ENCODE measurements around the gene SPG11. TPM values are rescaled to one million over a fixed set of nuclear protein-coding genes. Genes with fewer than 3 reads are reported as not detected.

Gene SPG11
- total and polyA plus RNA-seq, 2 experiments from 2014 or later: 23.3 to 42.2 TPM

GRCh38 chr15:44596511-44597010, 66.9 kb downstream of the SPG11 start (continued):
- TF ChIP-seq CTCF (conservative IDR thresholded peaks at IDR 0.05; ENCODE audit: low read depth in 2 of 2) (no peak), STAT1 (IDR thresholded peaks at IDR 0.05; ENCODE audit: unreplicated experiment) (no peak), CREB1 (CRISPR knock-in tag; IDR thresholded peaks at IDR 0.05; ENCODE audit: low read depth) (no peak), EZH2phosphoT487 (IDR thresholded peaks at IDR 0.05; ENCODE audit: unreplicated experiment) (no peak), NANOG (IDR thresholded peaks at IDR 0.05; ENCODE audit: borderline replicate concordance) (no peak), ETS1 (IDR thresholded peaks at IDR 0.05) (no peak), ZNF331 (CRISPR knock-in tag; IDR thresholded peaks at IDR 0.05; ENCODE audit: low read depth) (no peak), JUNB (IDR thresholded peaks at IDR 0.05; ENCODE audit: unreplicated experiment) (no peak)

GRCh38 chr15:44595656-44596510, 67.6 kb downstream of the SPG11 start:
- H3F3A ChIP-seq (replicated peaks; ENCODE audit: low read depth): no peaks in the 10 kb centered on the region
- no peak overlapping the region for H3K4me3 Mint-ChIP-seq
- H3K9me3 Mint-ChIP-seq: no peaks in the 10 kb centered on the region
- H3K4me2 ChIP-seq: no peak overlapping the region
- 0 out of 2 replicates have a peak, but pooled peaks cover 7% of the 10 kb centered on the region for H4K20me1 ChIP-seq (replicated peaks; ENCODE audit: insufficient read depth)
- H3K27ac Mint-ChIP-seq: no peak overlapping the region
- no peaks in the 10 kb centered on the region for H3K9me2 ChIP-seq (ENCODE audit: insufficient read depth)
- H3K4me3 ChIP-seq: no peak overlapping the region
- ATAC-seq: no peak
- no peaks in the 10 kb centered on the region for H3K4me1 Mint-ChIP-seq
- H3K79me2 ChIP-seq (replicated peaks; ENCODE audit: insufficient read depth): no peaks in the 10 kb centered on the region
- peaks cover 26% of the 10 kb centered on the region for H3K36me3 Mint-ChIP-seq (ENCODE audit: low read depth)
- H3K27me3 ChIP-seq (ENCODE audit: insufficient read depth): no peaks in the 10 kb centered on the region
- no peak overlapping the region for H2AFZ ChIP-seq
- H3K4me1 ChIP-seq (ENCODE audit: insufficient read depth): no peaks in the 10 kb centered on the region
- H3K36me3 ChIP-seq (ENCODE audit: insufficient read depth): peaks cover 18% of the 10 kb centered on the region
- H3K27me3 Mint-ChIP-seq (ENCODE audit: insufficient read depth, low read depth, poor library complexity): no peaks in the 10 kb centered on the region
- no peak for DNase-seq (ENCODE audit: low spot score)
- H3K27ac ChIP-seq (ENCODE audit: low read depth): no peak overlapping the region
- no peak for TF ChIP-seq ZNF114 (CRISPR knock-in tag; IDR thresholded peaks at IDR 0.05)
- TF ChIP-seq, protein P1, sequence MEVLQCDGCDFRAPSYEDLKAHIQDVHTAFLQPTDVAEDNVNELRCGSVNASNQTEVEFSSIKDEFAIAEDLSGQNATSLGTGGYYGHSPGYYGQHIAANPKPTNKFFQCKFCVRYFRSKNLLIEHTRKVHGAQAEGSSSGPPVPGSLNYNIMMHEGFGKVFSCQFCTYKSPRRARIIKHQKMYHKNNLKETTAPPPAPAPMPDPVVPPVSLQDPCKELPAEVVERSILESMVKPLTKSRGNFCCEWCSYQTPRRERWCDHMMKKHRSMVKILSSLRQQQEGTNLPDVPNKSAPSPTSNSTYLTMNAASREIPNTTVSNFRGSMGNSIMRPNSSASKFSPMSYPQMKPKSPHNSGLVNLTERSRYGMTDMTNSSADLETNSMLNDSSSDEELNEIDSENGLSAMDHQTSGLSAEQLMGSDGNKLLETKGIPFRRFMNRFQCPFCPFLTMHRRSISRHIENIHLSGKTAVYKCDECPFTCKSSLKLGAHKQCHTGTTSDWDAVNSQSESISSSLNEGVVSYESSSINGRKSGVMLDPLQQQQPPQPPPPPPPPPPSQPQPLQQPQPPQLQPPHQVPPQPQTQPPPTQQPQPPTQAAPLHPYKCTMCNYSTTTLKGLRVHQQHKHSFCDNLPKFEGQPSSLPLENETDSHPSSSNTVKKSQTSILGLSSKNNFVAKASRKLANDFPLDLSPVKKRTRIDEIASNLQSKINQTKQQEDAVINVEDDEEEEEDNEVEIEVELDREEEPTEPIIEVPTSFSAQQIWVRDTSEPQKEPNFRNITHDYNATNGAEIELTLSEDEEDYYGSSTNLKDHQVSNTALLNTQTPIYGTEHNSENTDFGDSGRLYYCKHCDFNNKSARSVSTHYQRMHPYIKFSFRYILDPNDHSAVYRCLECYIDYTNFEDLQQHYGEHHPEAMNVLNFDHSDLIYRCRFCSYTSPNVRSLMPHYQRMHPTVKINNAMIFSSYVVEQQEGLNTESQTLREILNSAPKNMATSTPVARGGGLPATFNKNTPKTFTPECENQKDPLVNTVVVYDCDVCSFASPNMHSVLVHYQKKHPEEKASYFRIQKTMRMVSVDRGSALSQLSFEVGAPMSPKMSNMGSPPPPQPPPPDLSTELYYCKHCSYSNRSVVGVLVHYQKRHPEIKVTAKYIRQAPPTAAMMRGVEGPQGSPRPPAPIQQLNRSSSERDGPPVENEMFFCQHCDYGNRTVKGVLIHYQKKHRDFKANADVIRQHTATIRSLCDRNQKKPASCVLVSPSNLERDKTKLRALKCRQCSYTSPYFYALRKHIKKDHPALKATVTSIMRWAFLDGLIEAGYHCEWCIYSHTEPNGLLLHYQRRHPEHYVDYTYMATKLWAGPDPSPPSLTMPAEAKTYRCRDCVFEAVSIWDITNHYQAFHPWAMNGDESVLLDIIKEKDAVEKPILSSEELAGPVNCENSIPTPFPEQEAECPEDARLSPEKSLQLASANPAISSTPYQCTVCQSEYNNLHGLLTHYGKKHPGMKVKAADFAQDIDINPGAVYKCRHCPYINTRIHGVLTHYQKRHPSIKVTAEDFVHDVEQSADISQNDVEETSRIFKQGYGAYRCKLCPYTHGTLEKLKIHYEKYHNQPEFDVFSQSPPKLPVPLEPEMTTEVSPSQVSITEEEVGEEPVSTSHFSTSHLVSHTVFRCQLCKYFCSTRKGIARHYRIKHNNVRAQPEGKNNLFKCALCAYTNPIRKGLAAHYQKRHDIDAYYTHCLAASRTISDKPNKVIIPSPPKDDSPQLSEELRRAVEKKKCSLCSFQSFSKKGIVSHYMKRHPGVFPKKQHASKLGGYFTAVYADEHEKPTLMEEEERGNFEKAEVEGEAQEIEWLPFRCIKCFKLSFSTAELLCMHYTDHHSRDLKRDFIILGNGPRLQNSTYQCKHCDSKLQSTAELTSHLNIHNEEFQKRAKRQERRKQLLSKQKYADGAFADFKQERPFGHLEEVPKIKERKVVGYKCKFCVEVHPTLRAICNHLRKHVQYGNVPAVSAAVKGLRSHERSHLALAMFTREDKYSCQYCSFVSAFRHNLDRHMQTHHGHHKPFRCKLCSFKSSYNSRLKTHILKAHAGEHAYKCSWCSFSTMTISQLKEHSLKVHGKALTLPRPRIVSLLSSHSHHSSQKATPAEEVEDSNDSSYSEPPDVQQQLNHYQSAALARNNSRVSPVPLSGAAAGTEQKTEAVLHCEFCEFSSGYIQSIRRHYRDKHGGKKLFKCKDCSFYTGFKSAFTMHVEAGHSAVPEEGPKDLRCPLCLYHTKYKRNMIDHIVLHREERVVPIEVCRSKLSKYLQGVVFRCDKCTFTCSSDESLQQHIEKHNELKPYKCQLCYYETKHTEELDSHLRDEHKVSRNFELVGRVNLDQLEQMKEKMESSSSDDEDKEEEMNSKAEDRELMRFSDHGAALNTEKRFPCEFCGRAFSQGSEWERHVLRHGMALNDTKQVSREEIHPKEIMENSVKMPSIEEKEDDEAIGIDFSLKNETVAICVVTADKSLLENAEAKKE (CRISPR knock-in tag; IDR thresholded peaks at IDR 0.05): no peak
- TF ChIP-seq NANOG (IDR thresholded peaks at IDR 0.05; ENCODE audit: borderline replicate concordance): no peak
- TF ChIP-seq REST (IDR thresholded peaks at IDR 0.05; ENCODE audit: unreplicated experiment): no peak
- no peak for TF ChIP-seq STAT1 (IDR thresholded peaks at IDR 0.05; ENCODE audit: unreplicated experiment)
- TF ChIP-seq JUNB (IDR thresholded peaks at IDR 0.05; ENCODE audit: unreplicated experiment): no peak
- TF ChIP-seq EZH2phosphoT487 (IDR thresholded peaks at IDR 0.05; ENCODE audit: unreplicated experiment): no peak

All from GM23338 (cell line).